HG03064 (cell line): ENCODE measurements around the gene CSTB.

Experiments
- ATAC-seq: cut with Tn5 transposase; IDR thresholded peaks from one replicate; pipeline ENCODE4 v1.9.1; 2021; ENCODE audit warnings: low read depth; ENCODE audit not compliant: unreplicated experiment

The CSTB gene

GRCh38 chr21:43734131-43734927 lies 41.8 kb downstream of the CSTB start:
- ATAC-seq = no peak

GRCh38 chr21:43733529-43734071 lies 42.5 kb downstream of the CSTB start:
- no peak for ATAC-seq

- ATAC-seq = no peak
Observed at GRCh38 chr21:43733060-43733459, 43.0 kb downstream of the CSTB start.

GRCh38 chr21:43731891-43732711 lies 44.0 kb downstream of the CSTB start:
- no peak for ATAC-seq

GRCh38 chr21:43731476-43731875 lies 44.6 kb downstream of the CSTB start:
- no peak for ATAC-seq

- ATAC-seq = peak; percentile 55
Observed at GRCh38 chr21:43728467-43729390, 47.4 kb downstream of the CSTB start.

GRCh38 chr21:43728154-43728466 lies 48.0 kb downstream of the CSTB start:
- no peak for ATAC-seq

GRCh38 chr21:43727519-43728153 lies 48.5 kb downstream of the CSTB start:
- no peak for ATAC-seq

GRCh38 chr21:43726686-43727518 lies 49.2 kb downstream of the CSTB start:
- no peak for ATAC-seq
